T-helper 22 cell (primary cell): Measurements from ENCODE around the gene THUMPD3.
A peak's percentile ranks its signal among the peaks of the same experiment; 100 is the strongest.

ENCODE experiments used
- DNase-seq: peaks from one replicate; pipeline ENCODE4 v3.0.0-alpha.2; 2020; ENCODE audit warnings: low read depth

Gene THUMPD3

DNA sequence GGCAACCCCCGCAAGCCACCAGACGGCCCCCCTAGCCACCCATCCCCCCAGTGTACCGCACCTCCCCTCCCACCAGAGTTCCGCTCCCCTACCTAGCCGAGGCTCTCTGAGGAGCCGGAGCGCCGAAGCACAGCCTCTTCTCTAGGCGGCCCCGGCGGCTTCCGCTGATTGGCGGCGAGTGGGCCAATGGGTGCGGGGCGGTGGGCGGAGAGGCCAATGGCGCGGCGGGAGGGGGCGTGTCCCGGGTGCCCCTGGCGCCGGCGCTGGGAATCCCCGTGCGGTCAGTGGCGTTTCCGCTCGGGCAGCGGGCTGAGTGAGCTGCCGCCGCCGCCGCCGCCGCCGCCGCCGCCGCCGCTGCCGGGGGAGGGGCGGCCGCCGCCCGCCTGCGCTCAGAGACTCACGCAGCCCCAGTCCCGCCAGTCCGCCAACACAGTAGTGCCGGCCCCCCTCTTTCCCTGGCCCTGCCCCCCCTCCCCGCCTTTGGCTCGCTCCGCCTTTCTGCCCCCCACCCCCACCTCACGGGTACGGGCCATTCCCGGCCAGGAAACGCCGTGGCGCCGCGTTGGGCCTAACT is 34.6 kb downstream of the THUMPD3 start, which contains the start of gene SETD5:
SETD5 (plus strand) TSS at position 284 of the 574 bp plus-strand sequence. CDS start 31,324 bp downstream, outside the sequence.
- peak; percentile 99 for DNase-seq

DNA sequence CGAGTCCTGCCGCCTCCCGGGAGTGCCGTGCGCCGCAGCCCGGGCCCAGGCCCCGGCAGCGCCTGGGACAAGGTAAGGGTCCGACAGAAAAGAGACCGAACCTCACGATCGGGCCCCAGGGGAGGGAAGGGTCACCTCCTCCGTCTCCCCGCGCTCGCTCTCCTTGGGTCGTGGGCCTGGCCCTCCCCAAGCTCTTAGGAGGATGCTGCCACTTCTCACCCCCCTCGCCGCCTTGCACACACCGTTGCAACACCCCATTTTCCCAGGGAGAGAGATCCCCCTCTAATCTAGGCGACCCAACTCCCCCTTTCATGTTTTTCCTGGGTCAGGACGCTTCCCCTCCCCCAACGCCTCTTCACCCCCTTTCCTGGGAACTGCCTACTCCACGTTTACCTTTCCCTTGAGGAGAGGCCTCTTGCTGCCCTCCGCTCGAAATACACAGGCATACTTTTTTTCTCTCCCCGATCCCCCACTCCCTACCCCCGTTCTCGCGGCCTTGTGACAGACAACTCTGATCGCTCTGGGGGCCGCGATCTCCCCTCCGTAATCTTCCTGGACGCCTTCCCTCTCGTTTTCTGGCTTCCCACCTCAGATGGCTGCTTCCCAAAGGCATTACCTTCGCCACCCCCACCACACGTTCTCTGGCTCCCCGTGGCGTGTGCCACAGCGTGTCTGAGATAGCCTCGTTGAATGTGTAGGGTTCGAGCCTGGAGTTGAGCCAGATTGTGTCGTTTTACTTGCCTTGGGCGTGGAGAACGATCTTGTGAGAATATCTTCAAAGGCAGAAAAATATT is 35.2 kb downstream of the THUMPD3 start:
- peak; percentile 5 for DNase-seq

DNA sequence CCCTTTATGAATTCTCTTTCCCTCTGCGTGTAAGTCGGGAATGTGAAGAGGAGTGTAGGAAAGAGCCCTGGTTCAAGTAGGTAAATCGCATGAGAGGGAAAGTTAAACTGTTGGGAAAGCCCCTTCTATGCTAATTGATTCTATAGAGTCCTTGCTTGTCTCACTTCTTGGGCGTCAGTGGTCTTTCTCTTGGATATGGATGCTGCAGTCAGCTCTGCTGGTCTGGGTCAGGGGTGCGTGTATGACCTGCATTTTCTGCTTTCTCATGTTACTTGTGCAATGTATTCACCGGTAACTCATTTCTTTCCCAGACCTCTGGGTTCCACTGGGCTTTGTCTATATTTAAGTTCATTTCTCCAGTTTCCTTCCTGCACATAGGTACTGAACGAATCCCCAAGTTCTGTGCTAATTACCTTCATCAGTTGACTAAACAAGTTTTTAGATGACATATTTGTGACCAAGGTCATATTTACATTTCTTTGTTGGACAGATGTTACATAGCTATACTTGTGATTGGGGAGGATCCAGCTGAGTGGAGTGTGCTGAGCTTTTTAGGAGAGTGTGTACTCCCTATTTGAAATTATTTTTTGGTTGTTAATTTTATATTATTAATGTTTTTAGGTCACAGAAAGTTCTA is 36.0 kb downstream of the THUMPD3 start:
- peak; percentile 5 for DNase-seq

DNA sequence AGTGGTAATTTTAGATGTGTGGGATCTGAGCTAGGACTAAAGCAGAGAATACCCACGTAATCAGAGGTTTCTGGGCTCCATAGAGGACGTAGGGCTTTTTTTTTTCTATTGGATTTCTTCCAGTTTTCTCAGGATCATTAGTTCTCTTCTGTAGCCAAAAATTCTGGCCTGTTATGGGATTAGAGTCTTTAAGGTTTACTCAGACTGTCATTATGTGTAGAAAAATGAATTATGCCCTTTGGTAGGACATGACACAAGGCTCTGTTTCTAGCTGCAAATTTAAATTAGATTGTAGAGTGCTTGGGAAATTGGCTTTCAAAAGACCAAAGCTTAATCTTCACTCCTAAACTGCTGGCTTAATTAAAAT is 36.5 kb downstream of the THUMPD3 start:
- no peak for DNase-seq

DNA sequence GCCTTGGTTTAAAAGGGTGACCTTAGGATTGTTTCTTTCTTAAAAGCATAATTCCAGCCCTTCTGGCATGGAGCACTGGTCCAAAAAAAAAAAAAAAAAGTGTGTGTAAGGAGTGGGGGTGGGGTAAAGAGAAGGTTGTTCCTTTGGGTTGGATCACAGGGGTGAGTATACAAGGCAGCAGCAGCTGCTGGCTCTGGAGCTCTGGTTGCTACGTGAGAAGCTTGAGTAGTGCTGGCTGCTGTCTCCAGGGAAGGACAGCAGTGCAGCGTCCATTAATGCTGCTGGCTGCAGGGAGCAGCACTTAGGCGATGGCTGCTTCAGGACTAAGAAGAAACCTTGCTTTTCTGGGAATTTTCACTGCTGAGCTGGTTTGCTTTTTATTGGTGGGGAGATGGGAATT is 36.9 kb downstream of the THUMPD3 start:
- no peak for DNase-seq

DNA sequence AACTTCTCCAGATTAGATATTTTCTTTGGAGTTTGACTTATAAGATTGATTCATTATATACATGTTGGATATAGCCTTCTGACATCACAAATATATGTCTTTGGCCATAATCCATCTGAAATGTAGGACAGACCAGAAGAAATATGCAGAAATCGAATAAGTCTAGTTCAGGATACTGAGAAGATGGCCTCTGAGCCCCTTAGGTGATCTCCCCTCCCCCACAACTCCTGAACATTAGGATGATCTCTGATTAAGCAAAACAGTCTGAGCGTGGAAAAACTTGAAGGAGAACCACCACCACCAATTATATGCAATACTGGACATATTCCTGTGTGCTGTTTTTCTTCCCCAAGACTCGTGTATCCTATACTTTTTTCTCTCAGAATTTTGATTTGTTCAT is 37.8 kb downstream of the THUMPD3 start:
- DNase-seq: no peak

DNA sequence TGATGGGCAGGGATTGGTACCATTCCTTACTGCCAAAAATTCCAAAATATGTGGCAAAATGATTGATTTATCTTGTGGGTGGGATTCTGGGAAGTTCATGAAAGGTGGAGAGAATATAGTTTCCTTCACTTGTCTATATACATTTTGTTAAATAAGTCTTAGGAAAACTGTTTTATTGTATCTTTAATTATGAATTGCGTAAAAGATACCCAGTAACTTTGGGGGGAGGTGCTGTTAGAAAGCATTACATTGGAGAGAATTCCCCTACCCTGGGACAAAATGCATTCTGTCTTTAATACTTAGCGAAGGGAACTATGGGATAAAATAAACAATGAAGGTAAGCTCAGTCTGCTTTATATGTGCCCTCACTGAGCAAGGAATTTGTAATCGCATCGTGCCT is 39.1 kb downstream of the THUMPD3 start:
- no peak for DNase-seq

DNA sequence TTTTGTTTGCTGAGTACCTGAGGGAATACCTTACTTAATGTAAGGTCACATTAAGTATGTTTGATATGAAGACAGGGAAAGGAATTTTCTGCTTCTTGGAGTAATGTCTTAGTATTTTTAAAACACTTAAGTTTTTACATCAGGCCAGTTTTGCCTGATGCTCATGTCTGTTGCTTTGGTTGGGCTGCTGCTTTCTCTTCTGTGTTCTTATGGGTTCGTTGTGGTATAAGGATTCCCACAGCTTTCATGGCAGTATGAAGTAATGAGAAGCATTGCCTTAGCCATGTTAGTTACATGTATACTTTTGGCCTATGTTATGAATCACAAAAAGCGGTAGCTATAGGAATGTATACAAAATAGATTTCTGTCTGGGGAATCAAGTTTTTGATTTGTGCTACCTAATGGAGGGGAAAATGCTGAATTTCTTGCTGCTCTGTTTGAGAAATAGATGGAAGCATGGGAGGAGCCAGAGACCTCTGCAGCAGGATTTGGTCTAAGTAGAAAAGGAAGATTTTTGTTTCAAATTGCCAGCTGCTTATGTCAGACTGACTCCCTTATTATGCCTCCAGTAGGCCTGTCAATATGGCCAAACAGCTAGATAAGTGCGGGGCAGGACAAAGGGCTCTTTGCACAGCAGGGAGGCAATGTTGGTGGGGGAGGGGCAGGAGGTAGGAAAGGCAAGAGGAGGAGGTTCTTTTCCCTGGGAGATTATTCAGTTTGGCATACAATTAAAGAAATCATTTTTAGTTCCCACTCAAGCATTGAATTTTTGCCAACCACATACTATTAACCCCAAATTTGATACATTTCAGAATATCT is 39.8 kb downstream of the THUMPD3 start:
- DNase-seq: no peak

DNA sequence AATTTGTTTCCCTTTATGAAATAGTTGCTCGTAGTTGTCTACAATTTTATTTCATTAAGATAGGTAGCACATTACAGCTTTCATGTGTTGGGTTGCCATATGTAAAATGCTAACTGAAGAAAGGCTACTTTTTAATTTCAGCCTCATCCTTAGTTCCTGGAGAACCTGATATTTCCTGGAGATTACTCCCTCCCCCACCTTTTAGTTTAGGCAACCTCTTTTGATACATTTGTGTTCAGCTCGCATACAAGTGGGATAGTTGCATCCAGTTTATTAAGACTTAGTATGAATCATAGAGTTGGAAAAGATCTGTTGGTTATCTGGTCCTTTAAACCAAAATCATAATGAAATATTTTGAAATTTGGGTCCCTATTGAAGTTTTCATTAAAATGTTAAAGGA is 40.6 kb downstream of the THUMPD3 start:
- no peak for DNase-seq

DNA sequence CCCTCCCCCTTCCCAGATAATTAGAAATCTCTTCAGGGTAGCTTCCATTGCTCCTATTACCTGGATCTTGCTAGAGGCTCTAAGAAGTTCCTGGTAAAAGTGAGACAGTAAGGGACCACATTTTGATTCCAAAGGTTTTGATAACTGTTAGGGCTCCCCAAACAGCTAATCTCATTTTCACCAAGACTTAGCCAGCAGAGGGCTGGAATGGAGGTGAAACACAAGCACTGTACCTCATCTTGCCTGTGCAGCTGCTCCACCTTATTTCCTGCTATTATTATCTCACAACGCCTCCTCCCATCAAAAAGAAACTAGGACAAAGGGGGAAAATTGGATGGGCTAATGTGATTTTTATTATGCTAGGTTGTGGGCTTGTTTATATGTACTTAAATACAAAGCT is 41.8 kb downstream of the THUMPD3 start:
- no peak for DNase-seq

DNA sequence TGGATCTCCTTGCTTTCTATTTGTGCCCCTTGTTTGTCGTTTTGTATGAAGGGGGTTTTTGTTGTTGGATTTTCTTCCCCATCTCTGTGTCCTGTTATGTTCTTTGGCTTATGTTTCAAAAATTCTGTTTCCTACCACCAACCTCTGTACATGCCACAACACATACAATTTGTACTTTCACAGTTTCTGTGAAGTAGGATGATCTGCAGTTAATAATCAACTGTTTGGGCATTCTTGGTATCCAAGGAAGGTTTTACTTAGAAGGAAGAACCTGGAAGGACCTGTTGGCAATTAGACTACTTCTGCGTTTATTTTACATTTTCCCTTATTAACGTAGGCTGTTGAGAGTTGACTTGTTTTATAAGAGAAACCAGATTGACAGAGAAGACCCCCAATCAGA is 42.9 kb downstream of the THUMPD3 start:
- DNase-seq: no peak

DNA sequence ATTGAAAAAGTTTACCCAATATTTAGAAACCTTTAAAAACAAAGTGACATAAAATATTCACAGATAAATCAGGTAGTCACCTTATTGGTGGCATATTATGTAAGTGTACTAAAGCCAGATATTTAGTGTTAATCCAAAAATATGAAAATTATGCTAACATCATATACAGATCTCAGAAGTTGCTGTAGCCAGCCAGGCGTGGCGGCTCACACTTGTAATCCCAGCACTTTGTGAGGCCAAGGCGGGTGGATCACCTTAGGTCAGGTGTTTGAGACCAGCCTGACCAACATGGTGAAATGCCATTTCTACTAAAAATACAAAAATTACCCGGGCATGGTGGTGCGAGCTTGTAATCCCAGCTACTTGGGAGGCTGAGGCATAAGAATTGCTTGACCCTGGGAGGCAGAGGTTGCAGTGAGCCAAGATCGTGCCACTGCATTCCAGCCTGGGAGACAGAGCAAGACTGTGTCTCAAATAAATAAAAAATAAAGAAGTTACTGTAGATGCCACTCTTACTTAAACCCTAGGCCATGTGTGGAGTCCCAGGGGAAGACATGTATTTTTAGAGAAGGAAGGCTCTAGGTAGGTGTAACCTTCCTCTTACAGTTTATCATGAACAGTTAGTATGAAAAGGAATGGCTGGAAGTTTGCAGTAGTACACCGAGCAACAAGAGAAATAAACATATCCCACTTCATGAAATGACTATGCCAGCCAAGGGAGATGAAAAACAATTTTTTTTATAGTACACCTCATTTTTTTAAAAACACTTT is 44.2 kb downstream of the THUMPD3 start:
- DNase-seq: no peak

DNA sequence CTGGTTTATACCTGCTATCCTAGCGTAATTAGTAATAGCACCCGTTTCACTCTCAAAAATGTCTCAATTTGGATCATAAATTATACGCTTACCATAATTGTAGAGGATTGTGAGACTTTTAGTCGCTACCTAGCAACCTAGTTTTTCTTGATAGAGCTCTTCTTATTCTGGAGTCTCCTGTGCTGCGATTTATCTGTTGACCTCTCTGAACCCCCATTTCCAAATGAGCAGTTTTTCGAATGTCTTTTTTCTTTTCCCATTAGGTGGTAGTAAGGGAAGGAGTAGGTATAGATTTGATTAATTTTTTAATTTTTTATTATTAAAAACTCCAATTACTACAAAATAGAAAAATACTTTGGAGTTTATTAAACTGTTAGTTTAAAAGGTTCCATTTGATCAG is 45.2 kb downstream of the THUMPD3 start:
- no peak for DNase-seq

DNA sequence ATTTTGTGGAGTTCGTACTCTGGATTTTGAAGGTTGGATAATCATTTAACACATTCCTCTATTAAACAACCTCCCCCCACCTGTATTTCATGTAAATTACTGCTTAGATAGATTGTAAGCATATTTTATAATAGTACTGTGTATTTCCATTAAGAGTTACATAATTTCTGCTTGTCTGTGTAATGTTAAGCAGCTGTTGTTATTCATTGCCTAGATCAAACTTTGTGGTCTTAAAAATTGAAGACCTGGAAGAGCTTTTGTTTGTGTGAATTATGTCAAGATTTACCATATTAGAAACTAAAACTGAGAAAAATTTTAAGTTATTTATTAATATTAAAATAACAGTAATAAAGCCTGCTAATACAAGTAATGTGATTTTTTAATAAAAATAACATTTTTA is 45.7 kb downstream of the THUMPD3 start:
- no peak for DNase-seq

DNA sequence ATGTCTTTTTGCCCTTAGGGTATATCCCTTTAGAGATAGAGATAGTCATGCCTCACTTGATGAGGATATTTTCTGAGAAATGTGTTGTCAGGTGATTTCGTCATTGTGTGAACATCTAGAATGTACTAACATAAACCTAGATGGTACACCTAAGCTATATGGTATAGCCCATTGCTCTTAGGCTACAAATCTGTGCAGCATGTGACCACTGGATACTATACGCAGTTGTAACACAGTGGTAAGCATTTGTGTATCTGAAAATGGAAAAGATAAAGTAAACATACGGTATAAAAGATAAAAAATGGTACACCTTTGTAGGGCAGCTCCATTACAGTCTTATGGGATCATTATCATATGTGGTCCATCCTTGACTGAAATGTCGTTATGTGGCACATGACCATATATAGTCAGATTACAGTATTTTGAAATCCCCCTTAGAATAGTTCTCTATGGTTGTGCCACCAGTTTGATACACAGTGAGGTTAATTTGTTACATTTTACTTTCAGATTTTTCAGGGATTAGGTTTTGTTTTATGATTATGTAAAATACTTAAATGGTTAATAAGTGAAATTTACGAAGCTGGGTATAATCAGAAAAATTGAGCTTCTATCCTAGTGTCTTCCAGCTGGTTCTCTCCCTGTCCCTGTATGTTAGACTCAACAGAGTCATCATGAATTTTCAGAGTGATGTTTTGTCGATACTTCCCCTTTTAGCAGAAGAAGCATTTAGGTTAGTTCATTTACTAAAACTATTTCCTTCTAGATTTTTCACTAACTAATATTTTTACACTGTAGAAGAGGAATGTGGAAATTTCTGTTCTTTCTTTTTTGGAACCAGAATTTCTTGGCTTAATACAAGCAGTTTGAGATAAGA is 47.4 kb downstream of the THUMPD3 start:
- no peak for DNase-seq

DNA sequence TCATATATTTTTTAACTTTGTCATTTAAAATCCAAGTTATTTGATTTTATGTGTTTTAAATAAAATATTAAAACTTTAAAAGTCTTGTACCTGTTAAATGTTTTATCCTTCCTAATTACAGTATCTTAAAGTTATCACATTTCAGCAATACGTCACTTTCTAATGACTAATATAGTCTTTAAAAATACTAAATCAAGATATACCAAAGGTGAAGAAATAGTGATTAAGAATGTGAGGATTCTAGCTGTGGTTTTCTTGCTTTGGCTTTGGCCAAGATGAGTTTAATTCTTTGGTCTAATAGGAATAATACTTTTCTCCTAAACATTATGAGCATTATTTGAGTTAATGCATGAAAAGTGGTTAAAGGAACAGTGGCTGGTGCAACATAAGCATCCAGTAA is 48.4 kb downstream of the THUMPD3 start:
- no peak for DNase-seq

DNA sequence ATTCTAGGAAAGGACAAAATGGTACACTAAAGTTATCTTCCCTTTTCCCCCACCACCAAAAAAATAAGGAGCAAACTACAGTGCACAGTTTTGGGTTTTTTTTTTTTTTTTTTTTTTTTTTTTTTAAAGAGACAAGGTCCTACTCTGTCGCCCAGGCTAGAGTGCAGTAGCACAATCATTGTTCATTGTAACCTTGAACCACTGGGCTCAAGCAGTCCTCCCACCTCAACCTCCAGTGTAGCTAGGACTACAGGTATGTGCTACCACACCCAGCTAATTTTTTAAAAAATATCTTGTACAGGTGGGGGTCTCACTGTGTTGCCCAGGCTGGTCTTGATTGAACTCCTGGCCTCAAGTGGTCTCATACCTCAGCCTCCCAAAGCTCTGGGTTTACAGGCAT is 49.4 kb downstream of the THUMPD3 start:
- no peak for DNase-seq

DNA sequence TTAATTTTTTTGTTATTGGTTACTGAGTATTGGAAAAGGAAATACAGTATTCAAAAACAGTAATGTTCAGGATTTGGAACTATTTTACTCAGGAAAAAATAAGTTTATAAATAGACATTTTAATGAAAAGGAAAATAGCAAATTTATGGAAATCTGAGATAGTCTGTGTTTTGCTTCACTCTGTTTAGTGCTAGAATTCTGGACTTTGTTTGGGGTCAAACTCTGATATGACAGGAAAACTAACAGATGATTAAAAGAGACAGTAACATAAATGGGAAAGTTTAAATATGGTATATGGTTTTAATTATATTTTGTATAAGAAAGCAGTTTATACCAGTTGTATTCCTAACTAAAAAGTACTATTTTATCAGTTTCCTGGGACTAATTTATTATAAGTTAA is 52.0 kb downstream of the THUMPD3 start:
- no peak for DNase-seq

DNA sequence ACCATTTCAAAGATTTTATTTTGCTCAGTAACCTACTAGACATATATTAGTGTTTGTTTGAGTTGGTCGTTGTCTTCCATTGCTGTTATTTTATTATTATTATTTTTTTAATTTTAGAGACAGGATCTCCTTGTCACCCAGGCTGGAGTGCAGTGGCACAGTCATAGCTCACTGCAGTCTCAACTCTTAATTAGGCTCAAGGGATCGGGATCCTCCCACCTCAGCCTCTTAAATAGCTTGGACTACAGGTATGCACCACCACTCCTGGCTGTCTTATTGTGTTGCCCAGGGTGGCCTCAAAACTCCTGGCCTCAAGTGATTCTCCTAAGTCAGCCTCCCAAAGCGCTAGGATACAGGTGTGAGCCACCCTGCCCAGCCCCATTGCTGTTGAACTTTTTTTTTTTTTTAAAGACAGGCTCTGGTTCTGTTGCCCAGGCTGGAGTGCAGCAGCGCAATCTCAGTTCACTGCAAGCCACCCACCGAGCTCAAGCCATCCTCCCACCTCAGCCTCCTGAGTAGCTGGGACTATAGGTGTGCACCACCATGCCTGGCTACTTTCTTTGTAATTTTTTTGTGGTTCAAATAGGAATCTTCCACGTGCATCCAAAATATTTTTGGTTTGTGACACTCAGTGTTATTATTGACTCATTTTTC is 52.8 kb downstream of the THUMPD3 start:
- no peak for DNase-seq

DNA sequence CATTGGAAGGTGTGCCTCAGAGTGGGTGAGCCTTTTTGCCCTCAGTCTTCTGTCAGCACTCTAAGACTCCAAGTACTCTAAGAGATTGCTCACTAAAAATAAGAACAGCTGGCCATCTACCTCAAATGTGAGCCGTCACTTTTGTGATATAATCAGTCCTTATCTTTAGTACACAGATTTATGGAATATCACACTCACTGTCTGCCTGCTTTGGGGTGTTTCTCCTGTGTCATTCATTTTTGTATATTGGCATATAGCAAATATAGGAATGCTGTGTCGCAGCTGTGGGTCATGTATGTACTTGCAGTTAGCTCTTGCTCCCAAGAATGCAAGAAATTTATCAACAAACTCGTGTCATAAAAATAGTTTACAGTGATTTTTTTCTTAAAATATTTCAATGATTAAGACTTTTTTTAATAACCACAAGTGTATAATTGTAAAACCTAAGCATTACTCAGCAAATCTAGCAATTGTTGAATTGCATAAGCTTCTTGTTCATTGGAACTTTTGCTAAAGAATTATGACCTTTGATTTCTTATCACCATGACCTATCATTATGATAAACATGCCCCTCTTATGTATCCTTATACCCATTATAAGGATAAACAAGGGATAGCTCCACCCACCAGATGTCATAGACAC is 53.4 kb downstream of the THUMPD3 start:
- no peak for DNase-seq
